ENCODE measurements around the gene LCOR.

The LCOR gene

GRCh38 chr10:96890580-96890979 is 58.5 kb downstream of the LCOR start:
- no peak for DNase-seq

DNA sequence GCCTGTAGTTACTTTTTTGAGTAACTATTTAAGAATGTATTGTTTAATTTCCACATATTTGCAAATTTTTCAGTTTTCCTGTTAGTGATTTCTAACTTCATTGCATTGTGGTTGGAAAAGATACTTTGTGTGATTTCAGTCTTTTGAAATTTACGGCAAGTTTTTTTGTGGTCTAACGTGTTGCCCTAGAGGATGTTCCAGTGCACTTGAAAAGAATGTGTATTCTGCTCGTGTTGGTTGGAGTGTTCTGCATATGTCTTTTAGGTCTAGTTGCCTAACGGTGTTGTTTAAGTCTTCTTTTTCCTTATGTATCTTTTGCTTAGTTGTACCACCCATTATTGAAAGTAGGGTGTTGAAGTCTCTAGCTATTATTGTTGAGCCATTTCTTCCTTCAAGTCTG is 59.7 kb downstream of the LCOR start:
- DNase-seq: no peak

- no peak for DNase-seq
These were observed 63.7 kb downstream of the LCOR start for GRCh38 chr10:96895662-96896424.

- no peak for DNase-seq
These were observed 64.9 kb downstream of the LCOR start for GRCh38 chr10:96896884-96897589.

- DNase-seq: no peak
These were observed 70.0 kb downstream of the LCOR start for GRCh38 chr10:96902117-96902516.

GRCh38 chr10:96902731-96903358 is 70.7 kb downstream of the LCOR start:
- no peak for DNase-seq

DNA sequence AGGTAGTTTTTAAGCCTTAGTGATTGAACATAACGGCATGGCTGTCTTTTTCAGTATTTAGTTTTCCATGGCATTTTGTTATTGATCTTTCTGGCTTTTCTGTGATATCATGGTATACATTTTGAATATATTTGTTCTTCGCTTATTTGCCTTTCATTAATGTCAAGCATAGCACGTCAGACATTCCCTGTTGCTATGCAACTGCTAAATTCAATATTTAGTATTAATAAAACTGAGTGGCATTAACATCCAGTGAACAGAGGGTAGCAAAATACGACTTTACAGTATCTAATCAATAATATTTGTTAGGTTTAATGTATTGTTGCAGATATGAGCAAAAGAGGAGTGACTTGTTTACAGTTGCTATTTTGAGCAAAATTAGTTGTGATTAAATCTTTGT is 72.5 kb downstream of the LCOR start:
- DNase-seq: no peak

GRCh38 chr10:96906864-96907263 is 74.8 kb downstream of the LCOR start:
- DNase-seq: no peak

- no peak for DNase-seq
These were observed 78.6 kb downstream of the LCOR start for GRCh38 chr10:96910488-96911395.

- no peak for DNase-seq
These were observed 80.3 kb downstream of the LCOR start for GRCh38 chr10:96912405-96912804.

- DNase-seq: no peak
These were observed 81.8 kb downstream of the LCOR start for GRCh38 chr10:96913906-96914305.

DNA sequence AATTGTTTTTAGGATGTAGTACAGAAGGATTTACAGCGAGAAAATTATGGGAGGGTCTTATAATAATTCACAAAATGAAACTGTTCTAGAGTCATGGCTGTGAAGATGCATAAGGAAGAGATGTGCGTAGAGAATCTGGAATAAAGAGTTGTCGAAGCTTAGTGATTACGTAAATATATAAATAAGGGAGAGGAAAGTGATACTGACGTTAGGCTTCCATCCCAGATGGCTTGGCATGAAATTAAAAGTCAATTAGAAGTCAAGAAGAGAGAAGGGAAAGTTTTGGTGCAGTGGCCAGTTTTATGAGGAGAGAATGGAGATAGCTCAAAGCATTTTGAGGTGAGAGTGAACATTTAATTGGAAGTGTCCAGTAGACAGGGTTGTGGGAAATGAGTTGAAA is 85.5 kb downstream of the LCOR start:
- no peak for DNase-seq

GRCh38 chr10:96918214-96919002 is 86.3 kb downstream of the LCOR start:
- DNase-seq: no peak

DNA sequence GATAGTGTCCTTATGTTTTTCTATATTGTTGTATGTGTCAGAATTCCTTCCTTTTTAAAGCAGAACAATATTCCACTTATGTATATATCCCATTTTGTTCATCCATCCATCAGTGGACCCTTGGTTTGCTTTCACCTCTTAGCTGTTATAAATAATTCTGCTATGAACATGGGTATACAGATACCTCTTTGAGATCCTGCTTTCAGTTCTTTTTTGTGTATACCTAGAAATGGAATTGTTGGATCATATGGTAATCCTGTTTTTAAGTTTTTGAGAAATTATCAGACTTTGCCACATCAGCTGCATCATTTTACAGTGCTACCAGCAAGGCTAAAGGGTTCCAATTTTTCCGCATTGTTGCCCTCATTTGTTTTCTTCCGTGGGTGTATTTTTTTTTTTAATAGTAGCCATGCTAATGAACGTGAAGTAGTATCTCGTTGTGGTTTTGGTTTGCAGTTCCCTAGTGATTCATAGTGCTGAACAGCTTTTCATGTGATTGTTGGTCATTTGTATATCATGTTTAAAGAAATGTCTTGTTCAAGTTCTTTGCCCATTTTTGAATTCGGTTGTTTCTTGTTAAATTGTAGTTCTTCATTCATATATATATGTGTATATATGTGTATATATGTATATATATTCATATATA is 87.8 kb downstream of the LCOR start:
- DNase-seq: no peak

- DNase-seq: no peak
These were observed 89.6 kb downstream of the LCOR start for GRCh38 chr10:96921655-96922054.

- no peak for DNase-seq
These were observed 91.2 kb downstream of the LCOR start for GRCh38 chr10:96922978-96923948.

- DNase-seq: no peak
These were observed 92.8 kb downstream of the LCOR start for GRCh38 chr10:96924861-96925260.

DNA sequence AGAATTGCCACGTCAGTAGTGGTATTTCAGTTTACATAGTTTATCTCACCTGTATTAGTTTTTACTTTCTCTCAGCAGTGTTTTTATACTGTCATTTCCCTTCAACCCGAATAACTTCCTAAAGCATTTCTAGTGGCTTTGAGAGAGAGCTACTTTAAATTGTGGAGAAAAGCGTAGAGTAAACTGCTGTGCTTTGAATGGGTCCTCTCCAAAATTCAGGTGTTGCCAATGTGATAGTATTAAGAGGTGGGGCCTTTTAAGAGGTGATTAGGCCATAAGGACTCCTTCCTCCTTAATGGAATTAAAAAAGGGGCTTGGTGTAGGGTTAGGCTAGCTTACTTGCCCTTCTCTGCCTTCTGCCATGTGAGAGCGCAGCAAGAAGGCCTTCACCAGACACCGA is 98.4 kb downstream of the LCOR start:
- no peak for DNase-seq

- no peak for DNase-seq
These were observed 103.0 kb downstream of the LCOR start for GRCh38 chr10:96935148-96935547.

- DNase-seq: no peak
These were observed 103.7 kb downstream of the LCOR start for GRCh38 chr10:96935810-96936209.
